ENCODE measurements around the gene UBE3D.

- TF ChIP-seq POLR2A (IDR thresholded peaks at IDR 0.05) (no peak), CTCF (IDR thresholded peaks at IDR 0.05) (no peak)
Measured at GRCh38 chr6:82953871-82954270, 111.8 kb downstream of the UBE3D start.

All from sigmoid colon (tissue), 3 donors.